NOMO-1 treated with dmso at 0.1 percent for 144 hours (cell line): Measurements from ENCODE around the gene HK1.
"Not testable (repeated sequence)": the region's sequence is repeated elsewhere in the genome, so short reads cannot be mapped to it uniquely, and the experiment has no call there.

Experiments used
- DNase-seq: peaks from one replicate; lab custom pipeline; 2025; ENCODE audit not compliant: unreplicated experiment; lab: John Stamatoyannopoulos, UW

HK1 gene

GRCh38 chr10:69306421-69306820, 28.1 kb downstream of the HK1 start:
- DNase-seq: no peak

GRCh38 chr10:69307434-69307833, 29.1 kb downstream of the HK1 start:
- DNase-seq: no peak

DNA sequence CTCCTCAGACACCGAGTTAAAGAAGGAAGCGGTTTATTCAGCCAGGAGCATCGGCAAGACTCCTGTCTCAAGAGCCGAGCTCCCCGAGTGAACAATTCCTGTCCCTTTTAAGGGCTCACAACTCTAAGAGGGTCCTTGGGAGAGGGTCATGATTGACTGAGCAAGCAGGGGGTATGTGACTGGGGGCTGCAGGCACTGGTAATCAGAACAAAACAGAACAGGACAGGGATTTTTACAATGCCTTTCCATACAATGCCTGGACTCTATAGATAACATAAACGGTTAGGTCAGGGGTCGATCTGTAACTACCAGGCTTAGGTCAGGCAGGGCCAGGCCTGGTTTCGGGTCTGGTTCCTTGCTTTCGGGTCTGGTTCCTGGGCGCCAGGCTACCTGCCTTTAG, 30.0 kb downstream of the HK1 start:
- not testable (repeated sequence) for DNase-seq

GRCh38 chr10:69311309-69311708, 33.0 kb downstream of the HK1 start:
- DNase-seq: no peak

- no peak for DNase-seq
Observed at GRCh38 chr10:69312528-69312927, 34.2 kb downstream of the HK1 start.

DNA sequence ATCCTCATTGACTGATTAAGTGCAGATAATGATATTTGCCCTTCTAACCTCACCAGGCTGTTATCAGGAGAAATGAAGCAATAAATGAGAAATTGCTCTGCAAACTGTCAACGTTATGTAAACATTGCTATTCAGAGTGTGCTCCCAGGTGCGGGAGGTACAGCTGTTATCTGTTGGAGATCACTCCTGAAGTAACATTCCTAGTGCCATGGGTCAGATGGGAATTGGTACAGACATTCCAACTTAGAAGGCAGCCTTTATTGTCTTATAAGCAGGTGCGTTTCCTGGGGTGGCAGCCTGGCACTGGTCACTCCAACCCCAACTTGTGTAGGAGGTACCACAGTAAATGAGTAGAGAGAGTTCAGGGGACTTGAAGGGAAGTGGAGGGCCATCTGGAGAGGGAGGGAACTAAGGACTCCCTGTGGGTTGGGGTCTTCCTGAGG, 36.8 kb downstream of the HK1 start:
- DNase-seq: no peak

- DNase-seq: no peak
Observed at GRCh38 chr10:69315610-69316312, 37.5 kb downstream of the HK1 start.

DNA sequence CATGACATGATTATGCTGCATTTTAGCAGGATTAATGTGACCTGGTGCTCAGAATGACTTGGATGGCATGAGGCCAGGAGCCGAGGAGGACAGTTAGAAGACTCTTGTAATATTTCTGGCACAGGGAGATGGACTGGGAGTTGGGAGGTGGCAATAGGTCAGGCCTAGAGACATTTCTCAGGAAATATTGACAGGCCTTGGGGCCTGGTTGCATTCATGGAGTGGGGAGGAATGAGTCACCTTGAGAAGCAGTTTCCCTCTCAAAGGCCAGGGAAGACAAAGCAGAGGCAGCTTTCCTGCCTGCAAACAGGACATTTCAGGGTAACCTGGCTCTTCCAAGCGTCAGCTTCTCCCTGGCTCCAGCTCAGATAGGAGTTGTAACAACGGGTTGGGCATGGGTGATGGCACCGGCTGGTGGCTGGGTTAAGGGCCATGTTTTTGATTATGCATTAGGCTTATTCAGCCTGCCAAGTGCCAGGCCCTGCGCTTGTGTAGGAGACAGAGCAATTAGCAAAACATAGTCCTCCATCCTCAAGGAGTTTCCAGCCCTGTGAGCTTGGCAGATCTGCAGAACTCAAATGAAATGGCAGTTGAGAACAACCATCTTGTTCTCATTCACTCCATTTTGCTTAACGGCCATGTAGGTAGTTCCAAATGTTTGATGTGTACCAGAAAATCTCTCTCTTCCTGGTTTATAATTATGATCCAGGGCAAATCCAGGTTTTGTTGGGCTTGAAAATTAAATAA, 38.2 kb downstream of the HK1 start:
- DNase-seq: no peak

- DNase-seq: peak; percentile 68
Observed at GRCh38 chr10:69317175-69317604, 38.9 kb downstream of the HK1 start.

DNA sequence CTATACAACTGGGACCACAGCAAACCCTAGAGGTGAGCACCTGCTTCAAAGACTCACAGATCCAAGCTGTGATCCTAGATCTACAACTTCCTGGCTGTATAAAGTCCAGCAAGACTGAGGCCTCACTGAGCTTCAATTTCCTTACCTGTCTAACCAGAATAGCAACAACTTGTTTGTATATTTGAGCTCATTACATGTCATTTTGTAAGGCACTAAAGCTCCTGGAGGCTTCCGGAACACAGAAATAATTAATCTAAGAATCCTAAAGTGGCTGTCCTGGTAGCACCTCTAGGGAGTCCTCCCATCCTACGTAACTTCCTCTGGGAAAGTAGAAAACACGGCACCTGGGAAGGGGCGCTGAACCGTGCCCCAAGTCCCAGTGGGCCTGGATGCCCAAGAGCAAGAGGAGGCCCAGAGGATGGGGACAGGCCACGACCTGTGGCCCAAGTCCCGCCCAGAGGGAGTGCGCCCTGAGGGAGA, 39.4 kb downstream of the HK1 start:
- DNase-seq: no peak

DNA sequence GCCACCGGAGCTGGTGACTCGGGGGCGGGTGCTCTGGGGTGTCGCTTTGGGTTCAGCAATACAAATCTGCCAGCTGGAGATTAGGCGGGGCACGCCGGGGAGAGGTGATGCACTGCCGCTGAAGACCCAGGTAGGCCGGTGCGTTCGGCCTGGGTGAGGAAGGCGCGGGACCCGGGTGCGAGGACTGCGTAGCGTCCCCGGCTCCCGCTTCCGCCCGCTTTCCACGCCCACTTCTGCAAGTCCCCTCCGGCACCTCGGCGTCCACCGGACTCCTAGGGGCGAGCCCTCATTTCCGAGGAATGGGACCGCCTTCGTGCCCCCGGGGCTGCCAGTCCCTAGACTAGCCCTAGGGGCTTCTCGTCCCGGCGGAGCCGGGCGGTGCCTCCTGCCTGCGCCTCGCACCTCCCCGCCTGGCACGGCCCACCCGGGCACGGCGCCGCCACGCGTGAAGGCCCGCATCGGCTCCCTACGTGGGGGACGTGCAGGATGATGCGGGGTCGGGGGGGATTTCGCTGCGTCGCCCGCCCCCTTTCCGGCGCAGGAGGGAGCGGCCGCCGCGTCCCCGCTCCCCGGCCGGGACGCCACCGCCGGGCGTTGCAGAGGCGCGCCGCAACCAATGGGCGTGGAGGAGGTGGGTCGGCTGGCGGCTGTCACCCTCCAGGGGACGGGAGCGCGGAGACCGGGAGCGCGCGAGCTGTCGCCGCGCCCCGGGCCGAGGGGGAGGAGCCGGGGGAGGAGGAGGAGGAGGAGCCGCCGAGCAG, 40.0 kb downstream of the HK1 start:
- peak; percentile 88 for DNase-seq

DNA sequence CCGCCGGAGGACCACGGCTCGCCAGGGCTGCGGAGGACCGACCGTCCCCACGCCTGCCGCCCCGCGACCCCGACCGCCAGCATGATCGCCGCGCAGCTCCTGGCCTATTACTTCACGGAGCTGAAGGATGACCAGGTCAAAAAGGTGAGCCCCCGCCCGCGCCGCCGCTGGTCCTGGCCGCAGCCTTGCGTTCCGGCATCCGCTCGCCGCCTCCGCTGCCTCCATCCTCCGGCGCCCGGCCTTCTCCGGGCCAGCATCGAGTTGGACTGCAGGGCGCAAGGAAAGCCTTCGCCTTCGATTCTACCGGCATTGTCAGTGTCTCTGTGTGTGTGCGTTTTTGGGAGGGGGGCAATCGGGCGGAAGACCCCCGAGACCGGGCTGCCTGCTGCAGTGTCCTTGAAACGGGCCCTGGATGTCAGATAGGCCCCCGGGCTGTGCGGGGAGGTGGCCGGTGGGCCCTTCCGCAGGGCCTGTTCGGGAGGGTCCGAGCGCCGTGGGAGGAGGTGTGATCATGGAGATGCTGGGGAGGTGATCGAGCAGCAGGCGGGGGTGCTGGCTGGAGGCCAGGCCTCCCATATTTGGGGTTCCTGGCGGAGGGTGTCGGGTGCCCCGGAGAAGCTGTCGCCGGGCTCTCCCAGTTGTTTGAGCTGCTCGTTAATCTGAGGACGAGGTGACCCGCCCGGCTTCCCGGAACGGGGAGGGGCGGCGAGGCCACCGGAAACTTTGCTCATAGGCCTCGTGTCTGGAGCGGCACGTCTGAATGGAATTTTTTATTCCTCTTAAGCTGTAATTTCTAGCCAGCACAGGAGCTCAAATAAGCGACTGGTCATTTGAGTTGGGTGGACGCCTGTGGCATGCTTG, 40.8 kb downstream of the HK1 start:
- DNase-seq: no peak

- no peak for DNase-seq
Observed at GRCh38 chr10:69319841-69320316, 41.6 kb downstream of the HK1 start.

DNA sequence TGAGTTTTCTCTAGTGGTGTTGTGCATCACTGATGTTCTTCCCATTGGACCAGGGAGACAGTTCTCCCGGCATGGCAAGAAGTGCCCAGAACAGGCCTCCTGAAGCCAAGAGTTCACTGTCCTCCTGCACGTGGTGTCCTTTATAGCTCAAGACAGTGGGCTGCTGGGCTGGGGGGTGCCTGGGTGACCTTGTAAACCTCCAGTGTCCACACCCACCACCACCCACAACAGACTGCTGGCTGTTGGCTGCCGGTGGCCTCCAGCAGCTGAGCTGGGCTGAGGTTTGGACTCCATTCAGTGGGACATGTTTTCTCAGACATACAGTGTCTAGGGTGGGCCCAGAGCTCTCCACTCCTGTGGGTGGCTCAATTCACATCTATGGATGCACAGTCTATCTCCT, 42.2 kb downstream of the HK1 start:
- DNase-seq: no peak

GRCh38 chr10:69321039-69321715, 42.9 kb downstream of the HK1 start:
- no peak for DNase-seq

DNA sequence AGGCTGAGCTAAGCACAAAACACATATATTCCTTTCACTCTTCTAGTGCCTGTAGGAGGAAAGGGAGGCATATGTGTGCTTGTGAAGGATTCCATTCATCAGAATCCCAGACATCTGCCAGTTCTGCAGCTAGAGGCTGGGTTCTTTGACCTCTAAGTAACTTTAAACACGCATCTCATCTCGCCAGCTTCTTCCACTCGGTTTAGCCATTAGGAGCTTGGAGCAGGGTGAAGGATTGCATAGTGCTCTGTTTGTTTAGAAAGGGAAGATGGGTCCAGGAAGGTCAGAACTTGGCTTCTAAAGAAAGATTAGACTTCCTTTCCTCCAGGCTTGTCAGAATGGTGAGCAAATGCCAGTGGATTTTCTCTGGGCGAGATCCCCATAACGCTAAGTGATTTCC, 43.6 kb downstream of the HK1 start:
- no peak for DNase-seq

DNA sequence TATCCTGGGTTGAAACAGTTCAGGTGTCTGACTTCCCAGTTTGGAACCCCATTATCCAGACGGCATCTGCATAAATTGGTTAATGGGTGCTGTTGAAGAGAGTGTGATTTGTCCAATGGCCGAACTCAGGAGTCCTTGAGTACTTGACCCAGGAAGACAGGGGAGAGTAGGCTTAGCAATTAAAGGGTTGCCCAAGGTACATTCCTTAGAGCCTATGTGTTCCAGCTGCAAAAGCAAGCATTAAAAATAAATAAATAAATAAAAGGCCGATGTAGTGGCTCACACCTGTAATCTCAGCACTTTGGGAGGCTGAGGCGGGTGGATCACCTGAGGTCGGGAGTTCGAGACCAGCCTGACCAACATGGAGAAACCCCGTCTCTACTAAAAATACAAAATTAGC, 44.0 kb downstream of the HK1 start:
- not testable (repeated sequence) for DNase-seq

- DNase-seq: no peak
Observed at GRCh38 chr10:69323622-69324021, 45.3 kb downstream of the HK1 start.

DNA sequence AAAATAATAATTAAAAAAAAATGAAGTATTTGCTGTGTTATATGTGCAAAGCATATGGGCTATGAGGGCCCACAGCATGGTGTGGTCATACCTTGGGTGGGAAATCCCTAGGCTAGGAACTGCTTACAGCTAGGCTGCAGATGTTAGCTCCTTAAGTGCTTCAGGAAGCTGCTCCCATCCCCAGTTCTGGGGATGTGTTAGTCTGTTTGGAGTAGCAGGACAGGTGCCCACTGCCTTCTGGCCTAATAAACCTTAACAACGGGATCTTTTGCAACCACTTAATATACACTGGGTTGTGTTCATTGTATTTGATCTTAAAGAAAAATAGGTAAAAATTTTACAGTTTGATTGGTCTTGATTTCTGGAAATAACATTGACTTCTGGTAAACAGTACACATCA, 46.3 kb downstream of the HK1 start:
- no peak for DNase-seq
